HG03097 (cell line): ENCODE results near the gene ENOX1.

Experiments used
- ATAC-seq: cut with Tn5 transposase; IDR thresholded peaks from one replicate; pipeline ENCODE4 v1.9.1; 2021; ENCODE audit not compliant: unreplicated experiment, low FRiP score

ENOX1 gene

DNA sequence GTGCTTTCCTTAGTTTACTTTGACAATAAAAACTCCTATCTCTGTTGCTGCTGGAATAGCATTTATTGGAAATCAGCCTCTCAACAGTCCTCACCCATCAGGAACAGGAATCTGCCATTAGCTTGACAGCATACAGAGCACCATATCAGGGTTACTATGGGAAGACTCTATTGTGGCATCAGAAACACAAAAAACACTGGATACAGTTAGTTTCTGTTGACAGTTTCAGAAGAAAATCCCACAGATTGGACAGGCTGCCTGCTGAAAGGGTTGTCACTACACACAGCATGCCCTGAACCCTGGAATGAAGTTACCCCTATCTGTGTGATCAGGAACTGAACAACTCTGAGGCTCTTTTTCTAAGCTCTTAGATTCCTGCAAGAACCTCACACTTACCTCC lies 172.7 kb downstream of the ENOX1 start:
- no peak for ATAC-seq

DNA sequence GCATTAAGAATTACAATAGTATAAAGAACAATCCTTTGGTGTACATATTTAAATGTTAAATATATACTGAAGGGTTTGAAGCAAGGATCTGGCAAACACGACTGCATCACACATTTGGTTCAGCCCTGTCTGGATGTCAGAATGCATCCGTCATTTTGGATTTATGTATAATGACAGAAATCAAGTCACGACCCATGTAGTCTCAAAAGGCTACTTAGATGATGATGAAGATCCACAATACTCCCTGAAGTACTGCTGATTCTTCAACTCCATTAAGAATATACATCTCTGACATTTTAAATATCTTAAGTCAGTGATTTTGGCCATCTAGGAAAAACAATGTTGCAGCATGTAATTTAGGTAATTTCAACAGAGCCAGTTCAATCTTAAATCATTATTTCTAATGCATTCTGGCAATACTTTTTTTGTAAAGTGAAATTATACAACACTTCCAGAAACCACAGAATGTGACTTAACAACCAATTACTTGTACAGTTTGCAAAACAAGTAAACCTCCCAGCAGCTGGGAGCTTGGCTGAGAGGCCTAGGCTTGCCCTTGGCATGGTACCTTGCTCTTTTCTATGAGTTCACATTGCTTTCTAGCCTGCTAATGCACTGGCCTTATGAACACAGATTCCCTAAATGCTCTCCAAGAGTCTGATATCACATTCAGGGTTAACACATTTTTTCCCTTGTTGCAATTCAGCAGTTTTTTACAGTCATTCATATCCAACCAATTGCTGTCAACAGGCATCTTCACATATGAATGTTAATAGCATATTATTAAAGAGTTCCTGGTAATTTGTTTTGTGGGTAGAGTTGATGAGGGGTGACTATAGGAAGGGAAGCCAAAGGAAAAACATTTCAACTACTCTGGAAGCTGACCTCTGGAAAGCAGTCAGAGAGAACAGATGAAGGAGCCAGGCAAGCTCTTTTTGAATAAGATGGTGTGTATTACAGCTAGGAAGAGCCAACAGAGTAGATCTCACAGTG lies 175.2 kb downstream of the ENOX1 start:
- no peak for ATAC-seq

DNA sequence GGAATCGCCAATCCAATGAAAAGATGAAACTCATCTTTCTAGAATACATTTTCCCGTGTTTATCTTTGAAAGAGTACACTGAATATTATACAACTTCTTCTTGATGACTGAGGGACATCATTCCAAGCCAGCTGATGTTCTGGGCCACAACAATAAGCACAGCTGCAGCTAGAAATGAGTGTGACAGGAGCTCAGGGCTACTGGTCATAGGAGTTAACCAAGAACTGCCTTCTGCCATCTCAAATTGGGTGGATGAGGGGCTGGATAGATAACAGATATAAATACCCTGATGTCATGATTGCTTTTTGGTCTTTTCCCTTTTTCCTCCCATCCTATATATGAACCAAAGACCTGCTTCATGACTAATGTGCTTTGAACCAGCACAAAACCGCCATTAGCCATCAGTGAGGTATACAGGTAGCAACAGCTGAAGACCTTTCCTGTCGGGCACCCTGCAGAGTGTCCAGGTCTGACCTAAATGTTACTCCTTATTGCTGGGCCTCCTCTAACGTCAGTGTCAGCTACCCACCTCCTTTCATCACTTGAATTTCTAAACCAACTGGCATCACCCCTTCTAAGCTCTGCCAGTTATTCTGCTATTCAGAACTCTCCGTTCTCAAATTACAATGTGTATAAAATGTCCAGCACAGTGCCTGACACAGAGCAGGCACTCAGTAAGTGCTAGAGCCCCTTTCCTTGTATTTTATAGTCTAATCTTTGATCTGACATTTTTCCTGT lies 178.2 kb downstream of the ENOX1 start:
- ATAC-seq = no peak

GRCh38 chr13:43597599-43597945 lies 189.2 kb downstream of the ENOX1 start:
- ATAC-seq = no peak

DNA sequence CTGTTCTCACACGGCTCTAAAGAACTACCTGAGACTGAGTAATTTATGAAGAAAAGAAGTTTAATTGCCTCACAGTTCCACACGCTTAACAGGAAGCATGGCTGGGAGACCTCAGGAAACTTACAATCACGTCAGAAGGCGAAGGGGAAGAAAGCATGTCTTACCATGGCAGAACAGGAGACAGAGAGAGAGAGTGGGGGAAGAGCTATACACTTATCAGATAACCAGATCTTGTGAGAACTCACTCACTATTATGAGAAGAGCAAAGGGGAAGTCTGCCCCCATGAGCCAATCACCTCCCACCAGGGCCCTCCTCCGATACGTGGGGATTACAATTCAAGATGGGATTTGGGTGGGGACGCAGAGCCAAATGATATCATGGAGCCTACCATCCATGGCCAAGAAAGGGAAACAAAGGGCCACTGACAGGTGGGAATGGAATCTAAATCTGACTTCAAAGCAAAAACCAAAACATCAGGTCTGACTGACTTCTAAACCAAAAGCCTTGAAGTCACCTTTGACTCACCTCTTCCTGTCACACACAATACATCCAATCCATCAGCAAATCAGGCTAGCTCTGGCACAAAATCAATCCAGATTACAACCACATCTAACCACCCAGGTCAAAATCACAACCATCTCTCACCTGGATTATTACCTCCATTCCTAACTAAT lies 189.7 kb downstream of the ENOX1 start:
- ATAC-seq = no peak

- no peak for ATAC-seq
Measured at GRCh38 chr13:43596006-43596405, 190.8 kb downstream of the ENOX1 start.

- no peak for ATAC-seq
Measured at GRCh38 chr13:43587376-43587775, 199.4 kb downstream of the ENOX1 start.

DNA sequence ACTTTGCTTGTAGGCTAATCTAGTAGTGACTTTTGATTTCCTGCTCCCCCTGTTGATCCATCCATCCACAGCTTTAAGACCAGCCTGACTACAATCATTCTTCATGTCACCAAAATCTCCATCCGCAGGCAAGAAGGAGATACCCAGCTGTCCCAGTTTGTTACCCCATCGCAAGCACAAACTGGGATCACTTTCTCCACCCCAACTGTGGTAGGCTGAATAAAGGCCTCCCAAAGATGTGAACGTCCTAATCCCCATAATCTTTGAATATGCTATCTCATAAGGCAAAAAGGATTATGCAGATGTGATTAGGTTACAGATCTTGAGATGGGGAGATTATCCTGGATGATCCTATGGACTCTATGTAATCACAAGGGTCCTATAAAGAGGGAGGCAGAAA lies 202.0 kb downstream of the ENOX1 start:
- ATAC-seq = no peak

- no peak for ATAC-seq
Measured at GRCh38 chr13:43583321-43583720, 203.5 kb downstream of the ENOX1 start.

DNA sequence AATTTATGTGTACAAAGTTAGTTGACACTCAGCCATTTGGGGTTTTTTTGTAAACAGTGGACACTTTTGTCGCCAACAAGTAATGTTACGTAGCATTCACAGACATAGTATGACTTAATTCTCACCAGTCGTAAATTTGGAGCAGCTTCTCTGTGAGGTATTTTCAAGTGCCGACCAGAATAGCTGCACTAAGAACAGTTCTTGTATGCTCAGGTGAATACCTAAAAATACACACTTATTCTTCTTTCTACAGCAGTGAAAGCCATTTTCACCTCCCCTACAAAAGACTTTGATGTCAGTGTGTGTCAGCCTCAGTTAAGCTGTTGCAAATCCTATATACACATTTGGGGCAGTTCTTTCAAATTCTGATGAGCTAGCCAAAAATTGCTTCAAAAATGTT lies 206.5 kb downstream of the ENOX1 start:
- ATAC-seq = no peak

- ATAC-seq = no peak
Measured at GRCh38 chr13:43579321-43579720, 207.5 kb downstream of the ENOX1 start.

GRCh38 chr13:43574605-43575004 lies 212.2 kb downstream of the ENOX1 start:
- ATAC-seq = no peak

DNA sequence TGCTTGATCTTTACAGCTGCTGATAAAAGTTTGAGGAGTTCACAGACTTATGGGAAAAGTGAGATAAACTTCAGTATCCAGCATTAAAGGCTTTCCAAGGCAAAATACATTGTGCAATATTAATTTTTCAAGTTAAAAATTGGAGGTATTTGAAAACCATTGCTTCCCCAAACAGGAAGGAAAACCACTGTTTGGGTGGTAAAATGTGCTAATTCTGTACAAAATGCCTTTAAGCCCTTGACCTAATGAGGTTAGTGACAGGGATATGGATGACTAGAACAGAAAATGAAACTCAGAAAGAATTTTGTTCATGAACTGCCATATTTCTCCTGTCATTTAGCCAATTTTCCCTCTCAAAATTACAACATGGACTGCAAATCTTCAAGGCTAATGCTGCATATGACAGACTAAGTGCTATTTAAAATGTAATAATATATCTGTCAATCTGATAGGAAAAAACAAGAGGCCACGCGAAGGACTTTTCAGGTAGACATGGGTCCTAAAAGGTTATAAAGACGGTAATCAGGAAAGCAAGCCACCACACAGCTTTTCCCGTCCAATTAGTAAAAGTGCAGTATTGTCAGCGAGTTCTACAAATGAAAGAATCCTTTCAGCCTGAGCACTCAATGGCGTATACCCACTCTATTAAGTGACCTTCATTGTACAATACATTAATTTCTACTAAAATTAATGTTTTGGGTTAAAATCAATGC lies 212.8 kb downstream of the ENOX1 start:
- no peak for ATAC-seq

GRCh38 chr13:43573361-43573740 lies 213.4 kb downstream of the ENOX1 start:
- ATAC-seq = no peak

GRCh38 chr13:43572656-43573360 lies 214.0 kb downstream of the ENOX1 start:
- ATAC-seq = no peak

DNA sequence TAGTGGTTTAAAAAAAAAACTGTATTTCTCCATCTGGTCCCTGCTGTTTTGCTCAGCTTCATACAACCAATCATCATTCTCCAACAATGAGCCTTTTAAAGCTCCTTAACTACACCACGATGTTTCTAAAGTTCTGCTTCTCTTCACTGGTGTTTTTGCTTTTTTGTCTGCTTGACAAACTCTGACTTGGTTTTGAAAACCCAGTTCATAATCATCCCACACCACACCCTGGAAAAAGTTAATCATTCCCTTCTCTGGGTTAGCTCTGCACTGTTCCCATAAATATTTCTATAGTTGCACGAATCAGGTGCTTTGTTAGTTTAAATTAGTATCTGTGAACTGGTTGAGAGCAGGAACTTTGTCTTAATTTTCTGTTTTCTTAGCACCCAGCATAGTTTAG lies 217.1 kb downstream of the ENOX1 start:
- ATAC-seq = no peak

DNA sequence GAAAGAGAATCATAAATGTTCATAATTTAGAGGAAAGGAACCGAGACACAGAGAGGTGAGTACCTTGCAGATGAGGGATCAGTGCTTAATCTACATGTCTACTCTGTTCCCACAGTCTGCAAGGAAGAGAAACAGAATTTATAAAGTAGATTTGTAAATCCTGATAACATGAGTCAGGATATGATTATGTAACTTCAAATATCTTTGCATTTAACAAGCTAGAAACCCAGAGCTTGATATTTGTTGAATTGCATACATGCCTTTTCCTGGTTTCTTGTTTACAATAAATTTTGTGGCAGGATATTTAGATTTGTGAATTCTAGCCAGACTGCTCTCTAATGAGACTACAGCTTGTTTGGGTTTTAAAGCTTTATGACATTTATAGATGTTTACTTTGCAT lies 219.2 kb downstream of the ENOX1 start:
- ATAC-seq = no peak

DNA sequence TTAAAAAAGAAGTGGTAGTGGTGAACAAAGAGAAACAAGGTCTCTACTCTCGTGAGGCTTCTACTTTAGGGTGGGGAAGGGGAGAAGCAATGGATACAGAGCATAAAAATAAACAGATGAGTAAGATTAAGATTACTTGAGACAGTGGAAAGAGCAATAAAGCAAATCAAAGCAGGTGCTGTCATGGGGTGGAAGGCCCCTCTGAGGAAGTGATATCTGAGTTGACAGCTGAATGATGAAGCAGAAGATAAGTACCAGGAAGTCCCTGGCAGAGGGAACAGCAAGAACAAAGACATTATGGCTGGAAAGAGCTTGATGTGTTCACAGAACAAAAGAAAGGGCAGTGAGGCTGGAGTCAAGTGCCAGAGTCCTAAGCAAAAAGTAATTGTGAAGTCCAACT lies 221.8 kb downstream of the ENOX1 start:
- no peak for ATAC-seq

GRCh38 chr13:43561081-43561480 lies 225.7 kb downstream of the ENOX1 start:
- no peak for ATAC-seq

DNA sequence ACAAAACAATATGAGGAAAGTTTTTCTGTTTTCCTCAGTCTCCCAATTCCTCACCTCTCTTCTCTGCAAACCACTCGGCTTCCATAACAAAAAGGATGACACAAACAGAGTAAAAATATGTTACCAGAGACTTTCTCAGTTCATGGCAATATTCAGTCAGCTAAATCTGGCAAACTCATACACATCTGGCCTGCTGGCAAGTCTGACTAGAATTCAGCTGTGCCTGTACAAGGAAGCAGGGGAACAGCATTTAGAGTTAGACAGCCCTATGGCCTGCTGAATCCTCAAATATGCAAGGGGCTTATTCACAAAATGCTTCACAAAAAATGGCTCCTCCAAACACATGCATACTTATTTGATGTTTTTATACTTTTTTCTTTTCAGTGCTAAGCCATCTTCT lies 227.8 kb downstream of the ENOX1 start:
- no peak for ATAC-seq
